T-helper 9 cell (primary cell): ENCODE measurements around the gene HIP1R.

Experiments
- DNase-seq: peaks from one replicate; pipeline ENCODE4 v3.0.0-alpha.2; 2020

The HIP1R gene

GRCh38 chr12:122830517-122831214 lies 4.6 kb upstream of the HIP1R start:
- no peak for DNase-seq

GRCh38 chr12:122834104-122834920 lies 945 bp upstream of the HIP1R start:
- no peak for DNase-seq

- DNase-seq, result no peak
These were observed 431 bp downstream of the HIP1R start for GRCh38 chr12:122835750-122836026.

- DNase-seq, result no peak
These were observed 1.0 kb downstream of the HIP1R start for GRCh38 chr12:122836027-122836921.

GRCh38 chr12:122837306-122838265 lies 2.3 kb downstream of the HIP1R start:
- no peak for DNase-seq

- no peak for DNase-seq
These were observed 3.6 kb downstream of the HIP1R start for GRCh38 chr12:122838841-122839240.

GRCh38 chr12:122839907-122840554 lies 4.8 kb downstream of the HIP1R start:
- DNase-seq, result no peak

- DNase-seq, result no peak
These were observed 5.6 kb downstream of the HIP1R start for GRCh38 chr12:122840580-122841513.

GRCh38 chr12:122841544-122842321 lies 6.5 kb downstream of the HIP1R start:
- DNase-seq, result no peak

GRCh38 chr12:122842505-122843405 lies 7.5 kb downstream of the HIP1R start:
- DNase-seq, result no peak

GRCh38 chr12:122843455-122843854 lies 8.2 kb downstream of the HIP1R start:
- DNase-seq, result no peak

- no peak for DNase-seq
These were observed 9.2 kb downstream of the HIP1R start for GRCh38 chr12:122844366-122844971.

- no peak for DNase-seq
These were observed 10.0 kb downstream of the HIP1R start for GRCh38 chr12:122845041-122845864.

- no peak for DNase-seq
These were observed 10.8 kb downstream of the HIP1R start for GRCh38 chr12:122845865-122846621.

- DNase-seq, result no peak
These were observed 11.6 kb downstream of the HIP1R start for GRCh38 chr12:122846622-122847515.

- DNase-seq, result no peak
These were observed 12.2 kb downstream of the HIP1R start for GRCh38 chr12:122847516-122847836.
